H1 (cell line): ENCODE results near the gene MAP2K1. TPM values are rescaled to one million over a fixed set of nuclear protein-coding genes. Genes with fewer than 3 reads are reported as not detected.

Experiments used
- CTCF ChIA-PET: fragments of 300-600 bp; sonication (Branson Sonifier 250); formaldehyde crosslinking; loops from one replicate; lab custom pipeline; 2021; ENCODE audit not compliant: partially characterized antibody; lab: Charles Lee
- POLR2A ChIA-PET: fragments of 300-600 bp; sonication (Branson Sonifier 250); formaldehyde crosslinking; loops from one replicate; lab custom pipeline; 2021; ENCODE audit warnings: inconsistent platforms; ENCODE audit not compliant: partially characterized antibody; lab: Charles Lee
- DNase-seq, 2 experiments: peaks; one replicate each; pipeline versions ENCODE4 v3.0.0 to v3.0.0-alpha.2; 2010 to 2022; ENCODE audit warnings: low spot score in 2 of 2, low read depth in 1 of 2, mixed read lengths in 1 of 2
- FAIRE-seq: peaks from 2 replicates; lab custom pipeline; 2011; peaks lifted over from hg19 to GRCh38; lab: Jason Lieb, UNC
- H2AFZ ChIP-seq: 2 replicates; pipeline ENCODE4 v1.8.1; 2012; ENCODE audit warnings: low read length, inconsistent platforms
- H2AK5ac ChIP-seq: 2 replicates; pipeline ENCODE4 v1.6.1; 2013; ENCODE audit warnings: low read depth, low read length
- H2BK120ac ChIP-seq: replicated peaks from 2 replicates; pipeline ENCODE3; 2013; ENCODE audit warnings: low read depth, low read length, inconsistent platforms
- H2BK12ac ChIP-seq: 2 replicates; pipeline ENCODE4 v1.6.1; 2013; ENCODE audit warnings: low read depth, low read length
- H2BK15ac ChIP-seq: 2 replicates; pipeline ENCODE4 v1.6.1; 2013; ENCODE audit warnings: low read length
- H2BK20ac ChIP-seq: 2 replicates; pipeline ENCODE4 v1.6.1; 2013; ENCODE audit warnings: low read length
- H2BK5ac ChIP-seq: 2 replicates; pipeline ENCODE4 v1.6.1; 2013; ENCODE audit warnings: low read depth, low read length
- H3K14ac ChIP-seq: 2 replicates; pipeline ENCODE4 v1.6.1; 2013; ENCODE audit warnings: inconsistent platforms; ENCODE audit not compliant: insufficient read length
- H3K18ac ChIP-seq: 2 replicates; pipeline ENCODE4 v1.6.1; 2013; ENCODE audit warnings: low read length; ENCODE audit errors: extremely low read depth
- H3K23ac ChIP-seq: 2 replicates; pipeline ENCODE4 v1.6.1; 2013; ENCODE audit warnings: inconsistent platforms; ENCODE audit not compliant: insufficient read length
- H3K23me2 ChIP-seq: 2 replicates; pipeline ENCODE4 v1.6.1; 2013; ENCODE audit warnings: low read depth, low read length
- H3K27ac ChIP-seq: 2 replicates; pipeline ENCODE4 v1.6.1; 2011; ENCODE audit warnings: low read depth, low read length, inconsistent platforms
- H3K27me3 ChIP-seq, 4 experiments: replicated peaks in 1 of 4; 1 replicate in 1 of 4; 2 replicates in 3 of 4; pipeline versions ENCODE4 v1.6.1 to v1.8.1; 2011 to 2013; ENCODE audit warnings: low read length in 3 of 4, mild to moderate bottlenecking in 3 of 4, inconsistent platforms in 2 of 4, mixed read lengths in 2 of 4, moderate library complexity in 1 of 4; ENCODE audit not compliant: control insufficient read depth in 3 of 4, insufficient read depth in 3 of 4; ENCODE audit errors: extremely low read depth in 1 of 4
- H3K36me3 ChIP-seq, 4 experiments: 2 replicates each; pipeline versions ENCODE4 v1.6.1 to v1.8.1; 2011 to 2013; ENCODE audit warnings: mild to moderate bottlenecking in 4 of 4, low read length in 3 of 4, moderate library complexity in 2 of 4, control low read depth in 1 of 4, inconsistent platforms in 1 of 4; ENCODE audit not compliant: insufficient read depth in 4 of 4, control insufficient read depth in 2 of 4
- H3K4ac ChIP-seq: replicated peaks from 2 replicates; pipeline ENCODE3; 2013; ENCODE audit warnings: low read length, low read depth, mixed read lengths, inconsistent platforms; ENCODE audit not compliant: insufficient read length
- H3K4me1 ChIP-seq, 4 experiments: replicated peaks in 1 of 4; 1 replicate in 1 of 4; 2 replicates in 3 of 4; pipeline versions ENCODE4 v1.6.1 to v1.8.1; 2011 to 2013; ENCODE audit warnings: low read length in 3 of 4, inconsistent platforms in 2 of 4, mixed read lengths in 1 of 4; ENCODE audit not compliant: insufficient read depth in 4 of 4, control insufficient read depth in 3 of 4
- H3K4me2 ChIP-seq, 2 experiments: 2 replicates each; pipeline versions ENCODE4 v1.6.1 to v1.8.1; 2011 to 2013; ENCODE audit warnings: low read depth in 2 of 2, low read length in 2 of 2, control low read depth in 1 of 2, inconsistent platforms in 1 of 2, mild to moderate bottlenecking in 1 of 2; ENCODE audit not compliant: insufficient read depth in 1 of 2
- H3K4me3 ChIP-seq, 4 experiments: fragments of 200-600, 300-600 bp in 1 of 4; sonication (generic), shearing (Covaris generic), sonication (Bioruptor Twin) in 1 of 4; 2 replicates each; pipeline versions ENCODE4 v1.5.1 to v1.8.1; 2011 to 2016; ENCODE audit warnings: low read length in 4 of 4, low read depth in 3 of 4, control low read depth in 2 of 4, inconsistent platforms in 2 of 4, mild to moderate bottlenecking in 2 of 4, mixed read lengths in 1 of 4, moderate library complexity in 1 of 4; ENCODE audit not compliant: insufficient read depth in 2 of 4; ENCODE audit errors: extremely low read depth in 1 of 4
- H3K56ac ChIP-seq: replicated peaks from 2 replicates; pipeline ENCODE3; 2013; ENCODE audit warnings: low read depth, mild to moderate bottlenecking, mixed read lengths, low read length, inconsistent platforms; ENCODE audit not compliant: insufficient read length
- H3K79me1 ChIP-seq: 2 replicates; pipeline ENCODE4 v1.6.1; 2013; ENCODE audit warnings: low read depth, low read length, control low read depth
- H3K79me2 ChIP-seq, 2 experiments: 2 replicates each; pipeline versions ENCODE4 v1.6.1 to v1.8.1; 2012 to 2013; ENCODE audit warnings: low read length in 2 of 2, mild to moderate bottlenecking in 2 of 2, inconsistent platforms in 1 of 2; ENCODE audit not compliant: insufficient read depth in 2 of 2, control insufficient read depth in 1 of 2
- H3K9ac ChIP-seq, 4 experiments: replicated peaks in 1 of 4; 1 replicate in 1 of 4; 2 replicates in 3 of 4; pipeline versions ENCODE4 v1.6.1 to v1.8.1; 2011 to 2013; ENCODE audit warnings: low read depth in 3 of 4, low read length in 3 of 4, control low read depth in 2 of 4, mild to moderate bottlenecking in 2 of 4, moderate library complexity in 2 of 4, inconsistent platforms in 1 of 4; ENCODE audit errors: extremely low read depth in 1 of 4
- H3K9me3 ChIP-seq, 2 experiments: 2 replicates each; pipeline versions ENCODE4 v1.6.1 to v1.8.1; 2012 to 2013; ENCODE audit warnings: mild to moderate bottlenecking in 2 of 2, moderate library complexity in 2 of 2, control low read depth in 1 of 2, inconsistent platforms in 1 of 2, low read depth in 1 of 2, low read length in 1 of 2, mixed read lengths in 1 of 2; ENCODE audit not compliant: insufficient read depth in 2 of 2
- H4K20me1 ChIP-seq, 2 experiments: replicated peaks in 1 of 2; 2 replicates each; pipeline versions ENCODE3 to v1.8.1; 2011 to 2013; ENCODE audit warnings: inconsistent platforms in 2 of 2, low read length in 2 of 2, mild to moderate bottlenecking in 1 of 2; ENCODE audit not compliant: insufficient read depth in 2 of 2, control insufficient read depth in 1 of 2
- H4K5ac ChIP-seq: 2 replicates; pipeline ENCODE4 v1.6.1; 2013; ENCODE audit warnings: low read length, low read depth, mixed read lengths, inconsistent platforms; ENCODE audit not compliant: insufficient read length
- H4K8ac ChIP-seq: 2 replicates; pipeline ENCODE4 v1.8.0; 2013; ENCODE audit warnings: mild to moderate bottlenecking, moderate library complexity, low read length, inconsistent platforms; ENCODE audit not compliant: insufficient read depth; ENCODE audit errors: extremely low read depth
- H4K91ac ChIP-seq: replicated peaks from 2 replicates; pipeline ENCODE3; 2013; ENCODE audit warnings: low read length, mixed read lengths, inconsistent platforms; ENCODE audit not compliant: insufficient read length
- ASH2L ChIP-seq: fragments of 200-600, 300-600 bp; sonication (generic); IDR thresholded peaks from one replicate; pipeline ENCODE4 v1.7.1; 2017; ENCODE audit warnings: low read length
- ATF2 ChIP-seq: IDR thresholded peaks from 2 replicates; pipeline ENCODE4 v1.6.1; 2012; ENCODE audit warnings: low read length, inconsistent platforms
- BRCA1 ChIP-seq: IDR thresholded peaks from 2 replicates; pipeline ENCODE4 v1.6.1; 2012; ENCODE audit warnings: low read depth, low read length, improper control_type of control experiment
- CTBP2 ChIP-seq: IDR thresholded peaks from 2 replicates; pipeline ENCODE4 v1.7.0; 2011; ENCODE audit warnings: borderline replicate concordance, mild to moderate bottlenecking, moderate library complexity, mixed read lengths, low read length; ENCODE audit not compliant: insufficient read depth, insufficient read length
- EZH2 ChIP-seq: fragments of 200-600 bp; sonication (generic); IDR thresholded peaks from 2 replicates; pipeline ENCODE4 v1.7.1; 2012; ENCODE audit warnings: low read depth, mild to moderate bottlenecking, moderate library complexity, low read length, inconsistent platforms; ENCODE audit not compliant: severe bottlenecking
- POLR2A ChIP-seq, 2 experiments: IDR thresholded peaks; 1 replicate in 1 of 2; 2 replicates in 1 of 2; pipeline ENCODE4 v1.6.1; 2011; ENCODE audit warnings: low read depth in 2 of 2, low read length in 2 of 2, mild to moderate bottlenecking in 2 of 2; ENCODE audit errors: control extremely low read depth in 1 of 2
- SP4 ChIP-seq: IDR thresholded peaks from 2 replicates; pipeline ENCODE4 v1.6.1; 2012; ENCODE audit warnings: low read length, inconsistent platforms
- SUZ12 ChIP-seq: fragments of 200-600 bp; sonication (generic); IDR thresholded peaks from 2 replicates; pipeline ENCODE4 v1.6.1; 2012; ENCODE audit warnings: mild to moderate bottlenecking, inconsistent platforms, low read length, moderate library complexity, mixed read lengths
- TAF1 ChIP-seq: IDR thresholded peaks from 2 replicates; pipeline ENCODE4 v1.6.1; 2011; ENCODE audit warnings: mild to moderate bottlenecking, low read depth, low read length
- TCF12 ChIP-seq: IDR thresholded peaks from 2 replicates; pipeline ENCODE4 v1.6.1; 2011; ENCODE audit warnings: low read depth, mild to moderate bottlenecking, low read length
- WGBS, 2 experiments: shearing (Covaris generic) in 1 of 2; methylation state at CpG; one replicate each; pipeline versions ENCODE4 v1.1.6 to v1.1.7; 2013 to 2015; ENCODE audit warnings: low lambda C conversion rate in 2 of 2, mixed read lengths in 2 of 2, inconsistent platforms in 1 of 2, low coverage in 1 of 2, missing lambda C conversion rate in 1 of 2; ENCODE audit not compliant: insufficient replicate concordance in 2 of 2, insufficient coverage in 1 of 2, insufficient read length in 1 of 2; ENCODE audit errors: extremely low coverage in 1 of 2, missing lambda C conversion rate in 1 of 2; 5-methylcytosine and 5-hydroxymethylcytosine counted together
- polyA plus RNA-seq, 7 experiments: library from polyadenylated mRNA; depleted of rRNA in 3 of 7; stranded (reverse) in 5 of 7; unstranded in 2 of 7; fragments of >200 nt in 5 of 7; fragments of 200-250 nt in 2 of 7; gene quantifications; 1 replicate in 5 of 7; 2 replicates in 1 of 7; 4 replicates in 1 of 7; pipeline versions ENCODE4 v1.2.1 to v1.2.3, GENCODE V29; 2011 to 2013; ENCODE audit warnings: missing spikeins in 2 of 7, mixed read lengths in 2 of 7
- total RNA-seq: library from RNA; stranded (reverse); fragmentation: NEBNext Ultra II Directional; extraction: Animal tissue kit (Norgen Biotek cat#: 25700); gene quantifications from 2 replicates; pipeline ENCODE4 v1.2.1, GENCODE V29; 2021
- TF ChIP-seq, protein P1 (sequence below): IDR thresholded peaks from 2 replicates; pipeline ENCODE4 v1.6.1; 2012; ENCODE audit warnings: inconsistent platforms
- TF ChIP-seq, protein P2 (sequence below): IDR thresholded peaks from 2 replicates; pipeline ENCODE4 v1.6.1; 2012; ENCODE audit warnings: inconsistent platforms

MAP2K1 gene
- total and polyA plus RNA-seq, 2 of the 8 experiments (the other 6 are each of a cell fraction or from before 2014, with no cell fraction given), result 54.7 to 78.2 TPM

DNA sequence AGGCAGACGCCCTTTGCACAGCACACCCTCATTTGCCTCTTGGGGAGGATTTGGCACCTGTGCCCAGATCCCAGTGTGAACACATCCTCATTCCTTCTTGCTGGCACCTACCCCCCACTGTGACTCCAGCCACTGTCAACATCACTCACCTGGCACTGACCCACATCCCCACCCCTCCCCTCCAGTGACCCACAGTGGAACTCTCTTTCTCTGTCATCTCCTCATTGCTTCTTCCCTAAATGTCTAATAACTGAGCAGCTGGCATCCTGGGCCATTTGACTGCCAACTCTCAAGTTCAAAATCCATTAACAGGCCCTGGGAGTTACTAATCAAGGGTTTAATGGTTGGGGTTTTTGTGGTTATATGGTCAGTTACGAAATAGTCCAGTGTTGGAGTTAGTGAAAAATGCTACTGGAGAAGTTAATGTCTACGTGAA is 96.4 kb downstream of the MAP2K1 start:
- no peak overlapping the region for H3K14ac ChIP-seq
- H2BK12ac ChIP-seq, result peak overlapping the region; percentile 27; the same call in 1 of the 2 replicates
- no peaks in the 10 kb centered on the region for H3K79me2 ChIP-seq
- no peak overlapping the region for H3K27ac ChIP-seq
- no peak overlapping the region for H3K4me3 ChIP-seq
- no peak overlapping the region for H2BK120ac ChIP-seq
- H2BK15ac ChIP-seq, result no peak overlapping the region
- no peak overlapping the region for H4K91ac ChIP-seq
- no peak overlapping the region for H4K5ac ChIP-seq
- no peak overlapping the region for H4K8ac ChIP-seq
- no peak overlapping the region for H3K4ac ChIP-seq
- H2AFZ ChIP-seq, result no peak overlapping the region
- no peak overlapping the region for H3K4me2 ChIP-seq
- H2AK5ac ChIP-seq, result no peak overlapping the region
- no peak overlapping the region for H3K9ac ChIP-seq
- peaks cover 5 to 29% (median 18%) of the 10 kb centered on the region in 4 experiments; a peak in 6 of 8 replicates for H3K36me3 ChIP-seq
- no peak for DNase-seq
- H4K20me1 ChIP-seq, result peaks cover 0 to 6% of the 10 kb centered on the region in 2 experiments
- H3K27me3 ChIP-seq, result no peaks in the 10 kb centered on the region
- H3K18ac ChIP-seq, result no peak overlapping the region
- H2BK5ac ChIP-seq, result no peak overlapping the region
- 83% methylated on average over 3 of the region's 3 CpGs; no CpG with 5 or more reads in 1 of the 2 experiments for WGBS, 2 experiments
- CTCF ChIA-PET, result no interaction called here
- no peak overlapping the region for H3K23ac ChIP-seq
- no peaks in the 10 kb centered on the region for H3K4me1 ChIP-seq
- peaks cover 5% of the 10 kb centered on the region; the same call in 1 of the 2 replicates for H3K79me1 ChIP-seq
- H2BK20ac ChIP-seq, result no peak overlapping the region
- POLR2A ChIA-PET, result interaction anchor here (2.9 kb wide), 1 partner anchor 14 kb away, joined by 14 read pairs; the partner anchor contains the start of gene SNAPC5
- FAIRE-seq, result no peak
- H3K9me3 ChIP-seq, result no peaks in the 10 kb centered on the region
- H3K56ac ChIP-seq, result no peak overlapping the region
- H3K23me2 ChIP-seq, result no peaks in the 10 kb centered on the region
- TF ChIP-seq, protein P1, sequence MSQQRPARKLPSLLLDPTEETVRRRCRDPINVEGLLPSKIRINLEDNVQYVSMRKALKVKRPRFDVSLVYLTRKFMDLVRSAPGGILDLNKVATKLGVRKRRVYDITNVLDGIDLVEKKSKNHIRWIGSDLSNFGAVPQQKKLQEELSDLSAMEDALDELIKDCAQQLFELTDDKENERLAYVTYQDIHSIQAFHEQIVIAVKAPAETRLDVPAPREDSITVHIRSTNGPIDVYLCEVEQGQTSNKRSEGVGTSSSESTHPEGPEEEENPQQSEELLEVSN, result no peak
- TF ChIP-seq BRCA1 (no peak), CTBP2 (no peak), SP4 (no peak), POLR2A (IDR thresholded peaks at IDR 0.05; ENCODE audit: control extremely low read depth in 1 of 2, low read depth in 2 of 2, low read length in 2 of 2) (no peak), SUZ12 (no peak), TAF1 (no peak), ASH2L (no peak), TCF12 (no peak), EZH2 (no peak), ATF2 (no peak)
- TF ChIP-seq, protein P2, sequence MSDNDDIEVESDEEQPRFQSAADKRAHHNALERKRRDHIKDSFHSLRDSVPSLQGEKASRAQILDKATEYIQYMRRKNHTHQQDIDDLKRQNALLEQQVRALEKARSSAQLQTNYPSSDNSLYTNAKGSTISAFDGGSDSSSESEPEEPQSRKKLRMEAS, result no peak
